Skeletal muscle satellite cell (primary cell): ENCODE data around the gene NMNAT1.
A peak's percentile ranks its signal among the peaks of the same experiment; 100 is the strongest.
"Not testable (repeated sequence)": the region's sequence is repeated elsewhere in the genome, so short reads cannot be mapped to it uniquely, and the experiment has no call there.

Experiments used
- H3K27me3 ChIP-seq: 2 replicates; pipeline ENCODE4 v1.7.0; 2013; ENCODE audit warnings: low read length; ENCODE audit not compliant: control insufficient read depth, insufficient read depth
- H3K36me3 ChIP-seq: 2 replicates; pipeline ENCODE4 v1.7.0; 2013; ENCODE audit warnings: mild to moderate bottlenecking, control low read depth, low read length; ENCODE audit not compliant: insufficient read depth
- H3K4me1 ChIP-seq: 2 replicates; pipeline ENCODE4 v1.7.0; 2013; ENCODE audit warnings: low read length; ENCODE audit not compliant: control insufficient read depth, insufficient read depth
- H3K4me2 ChIP-seq: 2 replicates; pipeline ENCODE4 v1.7.0; 2013; ENCODE audit warnings: mild to moderate bottlenecking, low read length
- H3K4me3 ChIP-seq: 2 replicates; pipeline ENCODE4 v1.7.0; 2013; ENCODE audit warnings: low read length
- H3K9ac ChIP-seq: 2 replicates; pipeline ENCODE4 v1.7.0; 2013; ENCODE audit warnings: mild to moderate bottlenecking, low read depth, low read length, moderate library complexity
- H3K9me3 ChIP-seq: replicated peaks from 2 replicates; pipeline ENCODE4 v1.7.0; 2013; ENCODE audit warnings: mild to moderate bottlenecking, control low read depth, low read length

The NMNAT1 gene

DNA sequence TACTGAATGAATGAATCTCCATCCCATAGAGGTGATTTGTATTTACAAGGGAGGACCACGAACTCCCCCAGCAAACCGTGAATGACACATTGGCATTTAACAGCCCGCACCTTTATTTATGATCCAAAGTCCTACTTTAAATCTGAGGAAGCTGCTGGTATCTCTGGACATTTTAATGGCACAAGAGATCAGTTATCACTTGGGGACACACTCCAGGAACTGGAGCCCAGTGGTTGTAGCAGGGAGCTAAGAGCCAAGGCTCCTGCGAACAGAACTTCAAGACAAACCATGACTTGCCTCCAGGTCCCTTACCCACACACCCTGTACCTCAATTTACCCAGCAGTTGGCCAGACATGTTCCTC, 34.4 kb upstream of the NMNAT1 start:
- Histone ChIP-seq H3K9ac (peak overlapping the region; percentile 84), H3K4me3 (peak overlapping the region; percentile 80), H3K9me3 (no peaks in the 10 kb centered on the region), H3K27me3 (no peaks in the 10 kb centered on the region), H3K4me2 (peak overlapping the region; percentile 98), H3K36me3 (no peaks in the 10 kb centered on the region), H3K4me1 (peaks cover 23% of the 10 kb centered on the region)

DNA sequence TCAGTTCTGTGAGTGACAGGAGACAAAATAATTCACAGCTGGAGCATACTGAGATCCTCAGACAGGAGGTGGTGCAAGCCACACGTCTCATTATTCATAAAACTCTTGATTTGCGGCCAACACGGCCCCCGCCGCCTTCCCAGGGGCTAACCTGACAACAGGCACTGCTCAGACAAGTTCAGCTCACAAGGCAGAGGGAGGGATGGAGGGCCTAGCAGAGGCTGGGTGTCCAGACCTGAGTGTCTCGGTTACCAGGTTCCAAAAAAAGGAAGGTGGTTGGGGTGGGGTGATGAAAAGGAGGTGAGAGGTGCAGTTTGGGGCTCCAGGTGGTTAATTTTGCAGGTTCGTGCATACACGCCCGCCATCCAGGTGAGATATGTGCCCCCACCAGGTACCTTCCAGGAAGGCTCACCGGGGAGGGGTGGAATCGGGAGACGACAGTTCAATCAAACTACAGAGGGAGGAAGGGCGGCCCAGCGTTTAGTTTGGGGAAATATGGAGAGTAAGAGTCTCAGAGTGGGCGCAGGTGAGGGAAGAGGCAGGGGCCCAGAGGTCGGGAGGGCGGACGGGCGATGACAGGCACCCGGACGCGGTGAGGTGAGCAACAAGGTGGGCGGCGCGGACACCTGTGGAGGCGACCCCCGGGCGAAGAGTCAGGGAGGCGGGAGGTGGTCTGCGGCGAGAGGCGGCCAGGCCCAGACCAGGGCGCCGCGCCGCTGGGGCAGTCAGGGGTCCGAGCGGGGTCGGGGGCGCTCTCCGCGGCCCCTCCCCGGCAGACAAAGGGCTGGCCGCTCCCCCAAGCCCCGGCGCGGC, 33.8 kb upstream of the NMNAT1 start:
- Histone ChIP-seq H3K36me3 (no peaks in the 10 kb centered on the region), H3K9ac (peak overlapping the region; percentile 84), H3K27me3 (no peaks in the 10 kb centered on the region), H3K4me3 (peak overlapping the region; percentile 80), H3K4me2 (peak overlapping the region; percentile 98), H3K4me1 (peaks cover 23% of the 10 kb centered on the region), H3K9me3 (no peaks in the 10 kb centered on the region)

DNA sequence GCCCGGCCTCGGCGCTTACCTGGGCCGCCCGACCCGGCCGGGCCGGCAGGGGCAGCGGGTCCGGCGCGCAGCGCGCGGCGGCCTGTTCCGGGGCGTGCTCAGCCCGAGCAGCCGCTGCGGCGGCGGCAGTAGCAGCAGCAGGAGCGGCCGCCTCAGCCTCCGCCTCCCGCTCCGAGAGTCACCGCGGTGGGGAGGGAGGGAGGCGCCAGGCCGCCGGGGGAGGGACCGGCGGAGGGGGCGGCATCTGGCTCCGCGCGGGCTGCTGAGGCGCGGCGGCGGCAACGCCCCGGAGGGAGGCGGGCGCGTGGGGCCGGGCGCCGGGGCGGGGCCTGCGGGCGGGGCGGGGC, 33.2 kb upstream of the NMNAT1 start, which contains the start of gene CTNNBIP1:
TSS of gene CTNNBIP1 (minus strand) at position 194 of the 347 bp plus-strand sequence. CDS start 38,205 bp downstream, outside the sequence.
- peaks cover 18% of the 10 kb centered on the region for H3K4me1 ChIP-seq
- H3K9ac ChIP-seq = peak within 1 kb of the TSS; percentile 84
- H3K4me3 ChIP-seq = peak within 1 kb of the TSS; percentile 80
- peak within 1 kb of the TSS; percentile 98 for H3K4me2 ChIP-seq
- no peaks in the 10 kb centered on the region for H3K27me3 ChIP-seq
- H3K9me3 ChIP-seq = no peaks in the 10 kb centered on the region
- no peaks in the 10 kb centered on the region for H3K36me3 ChIP-seq

DNA sequence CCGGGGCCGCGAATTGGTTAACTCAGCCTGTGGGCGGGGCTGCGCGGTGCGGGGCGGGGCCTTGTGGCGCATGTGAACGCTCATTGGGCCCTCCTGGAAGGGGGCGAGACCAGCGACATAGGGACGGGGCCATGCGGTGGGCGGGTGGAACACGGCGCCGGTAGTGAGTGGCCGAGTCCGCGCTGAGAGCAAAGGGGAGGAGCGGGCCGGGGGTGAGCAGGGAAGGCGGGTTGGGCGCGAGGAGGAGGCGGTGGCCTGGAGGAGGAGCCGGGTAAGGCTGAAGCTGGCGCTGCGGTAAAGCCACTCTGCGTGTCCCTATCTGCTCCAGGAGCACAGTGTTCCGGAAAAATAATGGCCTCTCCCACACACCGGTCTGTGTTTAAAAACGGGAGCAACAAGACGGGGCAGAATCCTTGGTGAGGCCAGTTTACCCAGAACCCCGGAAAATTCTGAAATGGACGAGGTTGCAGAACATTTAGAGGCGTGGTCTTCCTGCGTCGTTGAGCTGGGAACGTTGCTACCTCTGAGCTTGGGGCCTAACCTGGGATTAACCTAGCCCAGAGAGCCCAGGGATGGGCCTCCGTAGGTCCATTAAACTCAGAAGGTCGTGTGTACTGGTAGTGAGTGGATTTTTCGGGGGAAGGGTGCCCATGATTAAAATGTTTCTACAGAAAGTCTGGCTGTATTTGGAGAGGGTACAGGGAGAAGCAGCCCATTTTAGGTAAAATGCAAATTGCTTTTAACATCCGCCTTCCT, 32.7 kb upstream of the NMNAT1 start:
- H3K9ac ChIP-seq = peak overlapping the region; percentile 83
- peaks cover 16% of the 10 kb centered on the region for H3K4me1 ChIP-seq
- no peaks in the 10 kb centered on the region for H3K36me3 ChIP-seq
- H3K9me3 ChIP-seq = no peaks in the 10 kb centered on the region
- peak overlapping the region; percentile 78 for H3K4me3 ChIP-seq
- no peaks in the 10 kb centered on the region for H3K27me3 ChIP-seq
- H3K4me2 ChIP-seq = peak overlapping the region; percentile 97

DNA sequence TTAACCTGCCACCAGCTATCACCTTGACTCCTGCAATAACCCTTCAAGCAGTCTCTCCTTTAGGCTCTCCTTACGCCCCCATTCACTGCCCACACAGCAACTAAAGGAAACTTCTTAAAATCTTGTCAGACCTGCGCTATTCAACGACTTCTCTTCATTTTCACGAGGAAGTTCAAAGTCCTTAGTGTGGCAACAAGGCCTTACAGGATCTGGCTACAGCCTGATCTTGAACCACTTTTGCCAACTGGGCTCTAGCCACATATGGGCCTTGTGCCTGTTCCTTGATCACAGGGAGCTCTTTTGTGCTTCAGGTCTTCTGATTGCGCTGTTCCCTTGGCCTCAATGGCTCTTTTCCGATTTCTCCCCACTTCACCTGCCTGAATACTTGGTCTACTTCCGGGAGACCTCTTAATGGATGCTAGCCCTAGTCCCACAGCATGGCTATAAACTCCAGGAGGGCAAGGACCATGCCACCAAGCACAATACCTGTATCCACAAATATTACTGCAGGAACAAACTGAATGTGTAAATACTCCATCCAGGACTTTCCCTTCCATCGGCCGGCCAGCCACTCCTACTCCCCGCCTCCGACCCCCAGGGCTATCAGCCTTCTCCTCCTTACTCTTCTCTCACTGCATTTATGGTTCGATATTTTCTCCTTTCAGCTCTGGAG, 30.9 kb upstream of the NMNAT1 start:
- H3K4me1 ChIP-seq = peaks cover 16% of the 10 kb centered on the region
- H3K9ac ChIP-seq = no peak overlapping the region
- no peak overlapping the region for H3K4me2 ChIP-seq
- no peak overlapping the region for H3K4me3 ChIP-seq
- H3K36me3 ChIP-seq = no peaks in the 10 kb centered on the region
- H3K27me3 ChIP-seq = peaks cover 4% of the 10 kb centered on the region
- no peaks in the 10 kb centered on the region for H3K9me3 ChIP-seq

DNA sequence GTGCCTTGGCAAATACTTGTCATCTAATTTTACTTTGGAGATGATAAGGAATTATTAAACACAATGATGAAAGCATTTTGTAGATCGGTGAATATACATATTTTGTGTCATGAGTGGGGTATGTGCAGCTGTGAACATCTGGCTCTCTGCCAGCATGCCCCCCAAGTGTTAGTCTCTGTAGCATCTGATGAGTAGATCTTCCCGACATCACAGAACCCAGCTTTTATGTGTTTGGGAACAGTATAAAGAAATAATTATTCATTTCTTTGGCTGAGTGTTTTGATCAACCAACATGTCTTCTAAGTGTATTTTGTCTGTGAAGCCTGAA, 28.7 kb upstream of the NMNAT1 start:
- Histone ChIP-seq H3K27me3 (peaks cover 15% of the 10 kb centered on the region), H3K9ac (no peak overlapping the region), H3K4me2 (no peak overlapping the region), H3K4me1 (peaks cover 7% of the 10 kb centered on the region), H3K4me3 (no peak overlapping the region), H3K36me3 (no peaks in the 10 kb centered on the region), H3K9me3 (no peaks in the 10 kb centered on the region)

DNA sequence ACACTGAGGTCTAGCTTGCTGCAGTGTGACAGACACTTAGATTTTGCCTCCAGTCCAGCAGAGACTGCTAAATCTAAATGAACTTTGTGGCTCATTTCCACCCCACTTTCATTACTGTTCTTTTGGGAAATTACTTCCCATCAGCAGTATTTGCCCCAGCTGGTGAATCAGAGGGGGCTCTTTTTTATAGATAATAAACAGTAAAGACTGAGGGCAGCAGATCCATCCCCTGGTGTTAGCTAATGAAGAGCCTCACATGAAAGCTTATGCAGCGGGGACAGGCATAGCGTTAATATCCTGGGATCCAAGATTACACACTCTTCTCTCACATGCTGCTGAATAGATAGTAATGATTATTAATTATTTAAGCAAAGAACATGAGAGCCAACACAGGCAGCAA, 26.8 kb upstream of the NMNAT1 start:
- Histone ChIP-seq H3K4me3 (no peak overlapping the region), H3K27me3 (peaks cover 15% of the 10 kb centered on the region), H3K9me3 (no peaks in the 10 kb centered on the region), H3K9ac (no peak overlapping the region), H3K4me1 (no peaks in the 10 kb centered on the region), H3K36me3 (no peaks in the 10 kb centered on the region), H3K4me2 (no peak overlapping the region)

DNA sequence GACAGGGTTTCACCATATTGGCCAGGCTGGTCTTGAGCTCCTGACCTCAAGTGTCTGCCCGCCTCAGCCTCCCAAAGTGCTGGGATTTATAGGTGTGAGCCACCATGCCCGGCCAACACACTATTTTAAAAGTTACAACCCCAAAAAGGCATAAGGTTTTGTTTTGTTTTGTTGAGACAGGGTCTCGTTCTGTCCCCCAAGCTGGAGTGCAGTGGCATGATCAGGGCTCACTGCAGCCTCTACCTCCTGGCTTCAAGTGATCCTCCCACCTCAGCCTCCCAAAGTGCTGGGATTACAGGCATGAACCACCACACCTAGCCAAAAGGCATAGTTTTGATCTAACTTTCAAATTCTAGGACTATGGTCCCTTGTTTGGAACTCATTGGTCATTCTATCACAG, 25.8 kb upstream of the NMNAT1 start:
- not testable (repeated sequence) for H3K36me3 ChIP-seq, H3K4me3 ChIP-seq, H3K9ac ChIP-seq, H3K4me2 ChIP-seq, H3K9me3 ChIP-seq, H3K4me1 ChIP-seq
- H3K27me3 ChIP-seq = peaks cover 15% of the 10 kb centered on the region

DNA sequence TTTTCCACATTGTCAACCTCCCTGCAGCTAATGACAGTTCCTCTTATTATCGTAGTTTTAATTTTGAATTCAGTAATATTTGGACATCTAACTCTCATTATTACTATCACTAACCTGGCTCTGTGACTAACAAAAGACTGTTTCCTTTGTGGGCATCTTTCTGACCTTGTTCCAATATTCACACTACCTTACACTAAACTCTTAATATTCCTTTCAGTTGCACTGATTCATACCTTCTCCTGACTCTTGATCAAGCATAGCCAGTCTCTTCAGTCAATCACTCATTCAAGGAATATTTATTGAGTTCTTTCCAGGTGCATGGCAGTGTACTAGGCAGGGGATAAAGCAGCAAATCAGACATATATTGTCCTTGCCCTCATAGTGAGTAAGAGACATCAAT, 25.4 kb upstream of the NMNAT1 start:
- Histone ChIP-seq H3K27me3 (peaks cover 15% of the 10 kb centered on the region), H3K36me3 (no peaks in the 10 kb centered on the region), H3K4me2 (no peak overlapping the region), H3K9me3 (no peaks in the 10 kb centered on the region), H3K4me1 (no peaks in the 10 kb centered on the region), H3K4me3 (no peak overlapping the region), H3K9ac (no peak overlapping the region)

DNA sequence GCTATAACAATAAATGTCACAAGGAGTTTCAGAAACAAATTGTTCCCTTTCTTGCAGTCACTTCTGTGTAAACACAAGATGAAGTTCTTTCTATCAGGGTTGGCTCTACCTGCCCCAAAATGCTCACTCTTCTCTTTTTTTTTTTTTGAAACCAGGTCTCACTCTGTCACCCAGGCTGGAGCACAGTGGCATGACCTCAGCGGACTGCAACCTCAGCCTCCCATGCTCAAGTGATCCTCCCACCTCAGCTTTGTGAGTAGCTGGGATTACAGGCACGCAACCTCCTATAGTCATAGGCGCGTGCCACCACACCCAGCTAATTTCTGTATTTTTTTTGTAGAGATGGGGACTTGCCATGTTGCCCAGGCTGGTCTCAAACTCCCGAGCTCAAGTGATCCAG, 22.7 kb upstream of the NMNAT1 start:
- no peaks in the 10 kb centered on the region for H3K9me3 ChIP-seq
- H3K27me3 ChIP-seq = peaks cover 15% of the 10 kb centered on the region
- H3K9ac ChIP-seq = no peak overlapping the region
- H3K4me2 ChIP-seq = no peak overlapping the region
- no peaks in the 10 kb centered on the region for H3K4me1 ChIP-seq
- H3K36me3 ChIP-seq = no peaks in the 10 kb centered on the region
- H3K4me3 ChIP-seq = no peak overlapping the region

DNA sequence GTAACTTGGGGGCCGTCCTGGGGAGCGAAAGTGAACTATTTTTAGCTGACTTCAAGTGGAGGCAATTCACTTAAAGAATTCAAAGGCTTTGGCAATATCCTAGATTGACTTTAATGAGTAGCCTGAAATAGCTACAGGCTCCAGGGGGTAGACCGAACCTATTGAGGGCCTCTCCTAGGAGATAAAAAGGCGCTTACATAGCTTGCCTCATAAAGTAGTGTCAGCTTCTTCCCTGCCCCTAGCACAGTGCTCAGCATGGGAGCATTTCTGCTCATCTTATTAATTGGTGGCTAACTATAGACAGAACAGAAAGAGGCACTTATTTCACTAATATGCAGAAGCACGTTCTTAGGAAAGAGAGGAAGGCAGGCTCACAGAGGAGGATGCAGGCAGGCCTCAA, 20.9 kb upstream of the NMNAT1 start:
- H3K9ac ChIP-seq = no peak overlapping the region
- H3K4me3 ChIP-seq = no peak overlapping the region
- H3K9me3 ChIP-seq = no peaks in the 10 kb centered on the region
- no peak overlapping the region for H3K4me2 ChIP-seq
- H3K4me1 ChIP-seq = no peaks in the 10 kb centered on the region
- H3K36me3 ChIP-seq = no peaks in the 10 kb centered on the region
- peaks cover 12% of the 10 kb centered on the region for H3K27me3 ChIP-seq
